ENCODE measurements around the gene KCNK3.

Gene KCNK3

DNA sequence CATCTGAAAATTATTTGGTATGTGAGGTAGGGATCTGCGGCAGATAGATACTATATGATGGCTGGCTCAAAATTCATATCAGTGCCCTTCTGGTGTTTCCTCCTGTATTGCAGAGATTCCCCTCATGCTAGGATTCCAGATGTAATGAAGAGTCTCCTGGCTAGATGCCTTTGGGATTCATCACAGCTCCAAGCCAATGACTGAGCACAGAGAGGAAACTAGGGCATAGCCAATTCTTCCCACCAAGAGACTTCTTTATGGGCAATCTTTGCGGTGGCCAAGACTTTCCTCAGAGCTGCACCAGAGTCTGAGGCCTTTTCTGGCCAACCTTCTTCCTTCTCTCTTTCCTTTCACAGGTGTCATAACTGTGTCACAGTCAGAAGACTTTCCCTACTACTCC is 25.9 kb upstream of the KCNK3 start:
- no peak for DNase-seq (ENCODE audit: low spot score)

DNA sequence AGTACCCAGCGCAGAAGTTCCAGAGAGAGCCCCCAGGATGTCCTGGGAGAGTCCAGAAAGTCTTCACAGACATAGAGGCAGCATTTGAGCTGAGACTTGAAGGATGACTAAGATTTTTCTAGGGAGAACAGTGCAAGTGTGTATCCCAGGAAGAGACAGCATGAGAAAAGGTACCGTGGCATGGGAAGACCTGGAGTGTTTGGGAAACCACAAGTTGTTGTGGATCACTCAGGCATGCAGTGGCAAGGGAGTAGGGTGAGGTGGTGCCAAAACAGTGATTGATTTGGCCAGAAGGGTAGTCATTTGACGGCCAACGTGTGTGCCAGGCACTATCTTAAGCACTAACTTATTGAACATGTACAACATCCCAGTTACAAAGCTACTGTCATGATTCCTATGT is 24.5 kb upstream of the KCNK3 start:
- no peak for DNase-seq (ENCODE audit: low spot score)

GRCh38 chr2:26668856-26669750 is 23.4 kb upstream of the KCNK3 start:
- no peak for DNase-seq (ENCODE audit: low spot score)

DNA sequence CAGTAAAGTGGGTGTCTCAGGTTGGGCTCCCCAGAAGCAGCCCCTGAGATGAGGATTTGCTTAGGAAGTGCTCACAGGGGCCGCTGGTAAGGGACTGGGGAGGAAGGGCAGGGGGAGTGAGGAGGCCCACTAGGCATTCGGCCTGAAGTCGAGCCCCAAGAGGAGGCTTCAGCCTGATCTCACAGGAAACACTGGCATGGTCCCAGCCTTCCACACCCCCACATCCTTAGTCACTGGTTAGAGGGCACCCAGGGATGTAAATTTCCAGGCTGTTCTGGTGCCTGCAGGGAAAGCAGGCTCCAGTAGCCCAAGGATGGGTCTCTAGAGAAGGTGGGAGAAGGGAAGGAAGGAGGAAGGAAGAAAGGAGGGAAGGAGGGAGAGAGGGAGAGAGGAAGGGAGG is 22.4 kb upstream of the KCNK3 start:
- no peak for DNase-seq (ENCODE audit: low spot score)

- no peak for DNase-seq (ENCODE audit: low spot score)
Observed at GRCh38 chr2:26670931-26671460, 21.5 kb upstream of the KCNK3 start.

- DNase-seq (ENCODE audit: low spot score) = no peak
Observed at GRCh38 chr2:26671691-26672090, 20.8 kb upstream of the KCNK3 start.

- no peak for DNase-seq (ENCODE audit: low spot score)
Observed at GRCh38 chr2:26672112-26672817, 20.3 kb upstream of the KCNK3 start.

GRCh38 chr2:26672818-26673393 is 19.6 kb upstream of the KCNK3 start:
- DNase-seq (ENCODE audit: low spot score) = no peak

DNA sequence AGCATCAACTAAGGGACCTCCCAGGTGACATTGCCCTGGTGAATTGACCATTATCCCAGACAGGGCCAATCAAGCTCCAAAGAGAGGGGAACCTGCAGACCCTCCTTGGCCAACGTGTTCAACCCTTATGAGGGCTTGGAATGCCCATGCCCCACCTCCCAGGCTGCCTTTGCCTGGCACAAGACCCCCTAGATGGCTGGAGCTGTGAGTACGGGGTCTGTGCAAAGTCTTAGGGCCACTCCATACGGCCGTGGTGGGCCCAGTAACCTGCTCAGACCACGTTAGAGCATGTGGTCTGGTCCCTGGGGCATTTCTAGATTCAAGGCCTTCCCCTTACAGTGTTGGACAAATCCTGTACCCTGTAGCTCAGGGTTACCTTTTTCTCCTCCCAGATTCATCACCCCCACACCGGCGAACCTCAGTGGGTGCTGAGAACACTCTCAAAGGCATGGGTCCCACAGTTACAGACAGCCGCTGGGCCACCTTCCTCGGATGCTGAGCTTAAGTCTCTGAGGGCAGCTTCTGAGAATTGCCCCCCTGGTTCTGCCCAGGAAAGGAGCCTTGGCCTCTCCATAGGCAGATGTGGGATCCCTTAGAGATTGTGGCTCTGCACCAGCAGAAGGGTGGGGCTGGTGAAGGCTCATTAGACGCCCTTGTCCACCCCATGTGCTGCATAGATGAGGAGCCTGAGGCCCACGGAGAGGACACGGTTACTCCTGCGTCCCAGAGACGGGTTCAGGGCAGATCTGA is 18.3 kb upstream of the KCNK3 start:
- no peak for DNase-seq (ENCODE audit: low spot score)

GRCh38 chr2:26674771-26675170 is 17.8 kb upstream of the KCNK3 start:
- DNase-seq (ENCODE audit: low spot score) = no peak

DNA sequence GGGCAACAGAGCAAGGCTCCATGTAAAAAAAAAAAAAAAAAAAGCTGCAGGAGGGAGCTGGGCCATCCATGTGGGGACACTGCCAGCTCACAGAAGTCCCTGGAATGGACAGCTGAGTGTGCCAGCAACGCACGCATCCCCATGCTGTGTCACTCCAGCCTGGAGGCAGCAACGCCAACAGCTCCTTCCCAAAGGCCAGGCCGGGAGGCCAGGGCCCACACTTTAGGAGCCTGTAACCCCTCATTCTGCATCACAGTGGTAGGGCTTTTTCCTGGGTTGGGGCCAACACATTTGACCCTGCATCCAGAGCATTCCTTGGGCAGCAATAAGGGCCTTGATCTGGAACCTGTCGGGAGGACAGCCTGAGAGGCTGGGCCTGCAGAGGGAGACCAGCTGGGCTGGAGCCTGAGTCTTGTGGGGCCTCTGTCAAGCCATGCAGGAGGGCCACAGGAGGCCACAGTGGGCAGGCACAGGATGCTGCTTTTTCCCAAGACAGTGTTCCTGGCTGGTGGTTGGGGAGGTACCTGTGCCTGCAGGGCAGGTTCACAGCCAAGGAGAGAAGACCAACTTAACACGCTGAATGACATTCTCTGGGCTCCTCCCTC is 16.8 kb upstream of the KCNK3 start:
- DNase-seq (ENCODE audit: low spot score) = no peak

- no peak for DNase-seq (ENCODE audit: low spot score)
Observed at GRCh38 chr2:26678035-26678434, 14.5 kb upstream of the KCNK3 start.

GRCh38 chr2:26679867-26680266 is 12.7 kb upstream of the KCNK3 start:
- no peak for DNase-seq (ENCODE audit: low spot score)

- no peak for DNase-seq (ENCODE audit: low spot score)
Observed at GRCh38 chr2:26681656-26682055, 10.9 kb upstream of the KCNK3 start.

- DNase-seq (ENCODE audit: low spot score) = no peak
Observed at GRCh38 chr2:26682155-26682554, 10.4 kb upstream of the KCNK3 start.

DNA sequence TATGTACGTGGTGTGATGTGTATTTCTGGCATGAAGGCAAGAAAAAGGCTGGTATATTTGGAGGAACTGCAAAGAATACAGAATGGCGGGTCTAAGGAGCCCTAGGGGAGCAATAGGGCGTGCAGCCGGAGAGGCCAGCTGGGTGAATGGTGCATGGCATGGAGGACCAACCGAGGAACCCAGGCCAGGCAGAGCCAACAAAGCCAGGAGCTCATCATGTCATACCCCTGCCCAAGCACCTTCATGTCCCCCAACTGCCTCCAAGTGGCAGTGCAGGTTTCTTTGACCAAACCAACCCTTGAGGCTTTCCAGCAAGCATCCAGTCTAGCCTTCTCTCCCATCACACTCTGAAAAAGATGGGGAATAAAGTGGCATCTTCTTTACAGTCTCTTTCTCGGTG is 8.9 kb upstream of the KCNK3 start:
- DNase-seq (ENCODE audit: low spot score) = no peak

- no peak for DNase-seq (ENCODE audit: low spot score)
Observed at GRCh38 chr2:26685341-26685740, 7.2 kb upstream of the KCNK3 start.

- DNase-seq (ENCODE audit: low spot score) = no peak
Observed at GRCh38 chr2:26685989-26686839, 6.3 kb upstream of the KCNK3 start.

- no peak for DNase-seq (ENCODE audit: low spot score)
Observed at GRCh38 chr2:26687328-26687727, 5.2 kb upstream of the KCNK3 start.

DNA sequence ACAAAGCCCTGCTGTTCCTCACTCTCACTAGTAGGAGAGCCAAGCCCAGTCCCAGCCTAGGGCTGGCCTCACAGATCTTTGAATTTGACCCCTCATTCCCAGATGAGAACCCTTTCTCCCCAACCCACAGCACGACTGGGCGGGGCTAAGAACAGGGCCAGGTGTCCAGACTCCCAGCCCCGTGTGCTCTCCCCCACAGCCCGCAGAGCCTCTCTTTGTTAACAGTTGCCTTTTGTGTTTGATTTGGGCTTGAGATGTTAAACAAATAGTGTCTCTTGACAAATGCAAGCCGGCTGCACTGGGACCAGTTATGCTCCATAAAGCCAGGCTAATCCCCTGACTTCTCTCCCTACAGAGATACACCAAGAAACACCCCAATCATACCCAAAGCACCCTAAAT is 4.7 kb upstream of the KCNK3 start:
- DNase-seq (ENCODE audit: low spot score) = no peak

DNA sequence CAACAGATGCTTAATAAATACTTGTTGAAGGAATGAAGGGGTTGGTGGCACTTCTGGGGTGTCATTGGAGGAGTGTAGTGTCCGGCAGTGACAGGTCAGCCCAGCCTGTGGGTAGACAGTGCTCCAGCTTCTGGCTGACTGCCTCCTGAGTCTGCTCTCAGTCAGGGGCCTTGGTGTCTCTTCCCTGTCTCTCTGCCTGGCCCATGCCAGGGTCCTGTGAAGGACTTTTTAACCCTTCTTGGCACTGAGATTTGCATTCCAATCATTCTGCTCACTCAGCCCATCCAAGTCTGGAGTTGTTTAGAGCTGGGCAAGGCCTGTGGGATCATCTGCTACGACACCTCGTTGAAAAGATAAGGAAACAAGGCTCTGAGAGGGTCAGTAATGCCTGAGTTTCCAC is 1.4 kb upstream of the KCNK3 start:
- DNase-seq (ENCODE audit: low spot score) = no peak

Measured in putamen (tissue), 1 donor.